ENCODE results near the gene ALG2. TPM values are rescaled to one million over a fixed set of nuclear protein-coding genes. Genes with fewer than 3 reads are reported as not detected.

ALG2 gene
- total RNA-seq, 1 donor, result 51.8 TPM

DNA sequence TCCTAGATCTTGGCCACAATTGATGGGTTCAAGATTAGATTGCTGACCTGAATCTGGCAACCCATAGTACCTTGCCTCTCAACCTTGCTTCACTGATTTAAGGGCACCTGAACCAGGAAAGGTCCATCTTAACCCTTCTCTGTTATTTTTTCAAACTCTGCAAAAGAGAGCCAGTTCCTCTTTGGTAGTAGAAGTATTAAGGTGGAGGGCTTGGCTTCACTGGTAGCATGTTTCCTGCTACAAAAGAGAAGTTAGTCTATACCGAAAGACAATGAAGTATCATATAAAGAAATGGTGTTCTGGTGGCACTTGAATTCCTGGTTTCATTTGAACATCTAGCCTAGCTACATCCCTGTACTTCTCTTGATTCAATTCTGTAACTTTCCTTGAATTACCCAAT is 8.5 kb downstream of the ALG2 start:
- Histone ChIP-seq H3K27ac (ENCODE audit: low read depth, low read length) (no peak overlapping the region), H4K20me1 (ENCODE audit: insufficient read depth, low read length) (peaks cover 21% of the 10 kb centered on the region), H3K36me3 (ENCODE audit: insufficient read depth, low read length) (peaks cover 14% of the 10 kb centered on the region), H3K79me2 (ENCODE audit: insufficient read depth, low read length) (peaks cover 26% of the 10 kb centered on the region), H3K4me3 (ENCODE audit: insufficient read depth, low read length) (no peak overlapping the region), H2AFZ (ENCODE audit: low read length) (no peak overlapping the region), H3K4me2 (ENCODE audit: insufficient read depth, low read length) (no peak overlapping the region), H3K27me3 (ENCODE audit: insufficient read depth, low read length) (no peaks in the 10 kb centered on the region), H3K9me3 (ENCODE audit: low read depth, low read length) (peaks cover 2% of the 10 kb centered on the region), H3K4me1 (ENCODE audit: insufficient read depth, low read length) (no peaks in the 10 kb centered on the region)
- DNase-seq (ENCODE audit: insufficient read length, low spot score, missing footprints), result no peak
- TF ChIP-seq, protein P1, sequence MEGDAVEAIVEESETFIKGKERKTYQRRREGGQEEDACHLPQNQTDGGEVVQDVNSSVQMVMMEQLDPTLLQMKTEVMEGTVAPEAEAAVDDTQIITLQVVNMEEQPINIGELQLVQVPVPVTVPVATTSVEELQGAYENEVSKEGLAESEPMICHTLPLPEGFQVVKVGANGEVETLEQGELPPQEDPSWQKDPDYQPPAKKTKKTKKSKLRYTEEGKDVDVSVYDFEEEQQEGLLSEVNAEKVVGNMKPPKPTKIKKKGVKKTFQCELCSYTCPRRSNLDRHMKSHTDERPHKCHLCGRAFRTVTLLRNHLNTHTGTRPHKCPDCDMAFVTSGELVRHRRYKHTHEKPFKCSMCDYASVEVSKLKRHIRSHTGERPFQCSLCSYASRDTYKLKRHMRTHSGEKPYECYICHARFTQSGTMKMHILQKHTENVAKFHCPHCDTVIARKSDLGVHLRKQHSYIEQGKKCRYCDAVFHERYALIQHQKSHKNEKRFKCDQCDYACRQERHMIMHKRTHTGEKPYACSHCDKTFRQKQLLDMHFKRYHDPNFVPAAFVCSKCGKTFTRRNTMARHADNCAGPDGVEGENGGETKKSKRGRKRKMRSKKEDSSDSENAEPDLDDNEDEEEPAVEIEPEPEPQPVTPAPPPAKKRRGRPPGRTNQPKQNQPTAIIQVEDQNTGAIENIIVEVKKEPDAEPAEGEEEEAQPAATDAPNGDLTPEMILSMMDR (IDR thresholded peaks at IDR 0.05; ENCODE audit: extremely low read depth, low read depth, low read length), result no peak

DNA sequence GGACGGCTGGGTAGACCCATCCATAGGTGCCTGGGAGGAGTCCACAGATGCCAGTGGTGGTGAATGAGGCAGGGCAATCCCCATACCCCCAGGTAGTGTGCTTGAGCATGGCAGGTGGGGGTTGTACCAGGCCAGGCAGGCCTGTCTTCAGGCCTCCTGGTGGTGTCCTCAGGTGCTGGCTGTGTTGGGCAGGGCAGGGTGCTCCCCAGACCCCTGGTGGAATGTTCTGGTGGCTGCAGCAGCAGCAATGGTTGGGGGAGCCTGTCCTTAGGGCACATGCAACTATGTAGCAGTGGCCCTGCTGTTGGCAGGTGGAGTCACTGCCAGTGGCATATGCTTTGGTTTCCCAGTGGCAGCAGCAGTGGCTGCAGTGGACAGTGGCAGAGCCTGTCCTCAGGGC is 10.0 kb downstream of the ALG2 start:
- Histone ChIP-seq H3K27me3 (ENCODE audit: insufficient read depth, low read length) (no peaks in the 10 kb centered on the region), H2AFZ (ENCODE audit: low read length) (no peak overlapping the region), H3K9me3 (ENCODE audit: low read depth, low read length) (peaks cover 2% of the 10 kb centered on the region), H3K79me2 (ENCODE audit: insufficient read depth, low read length) (peaks cover 11% of the 10 kb centered on the region), H3K36me3 (ENCODE audit: insufficient read depth, low read length) (peaks cover 6% of the 10 kb centered on the region), H3K4me3 (ENCODE audit: insufficient read depth, low read length) (no peak overlapping the region), H4K20me1 (ENCODE audit: insufficient read depth, low read length) (peaks cover 11% of the 10 kb centered on the region), H3K4me2 (ENCODE audit: insufficient read depth, low read length) (no peak overlapping the region), H3K27ac (ENCODE audit: low read depth, low read length) (no peak overlapping the region), H3K4me1 (ENCODE audit: insufficient read depth, low read length) (no peaks in the 10 kb centered on the region)
- no peak for DNase-seq (ENCODE audit: insufficient read length, low spot score, missing footprints)
- TF ChIP-seq, protein P1 (IDR thresholded peaks at IDR 0.05; ENCODE audit: extremely low read depth, low read depth, low read length), result no peak

DNA sequence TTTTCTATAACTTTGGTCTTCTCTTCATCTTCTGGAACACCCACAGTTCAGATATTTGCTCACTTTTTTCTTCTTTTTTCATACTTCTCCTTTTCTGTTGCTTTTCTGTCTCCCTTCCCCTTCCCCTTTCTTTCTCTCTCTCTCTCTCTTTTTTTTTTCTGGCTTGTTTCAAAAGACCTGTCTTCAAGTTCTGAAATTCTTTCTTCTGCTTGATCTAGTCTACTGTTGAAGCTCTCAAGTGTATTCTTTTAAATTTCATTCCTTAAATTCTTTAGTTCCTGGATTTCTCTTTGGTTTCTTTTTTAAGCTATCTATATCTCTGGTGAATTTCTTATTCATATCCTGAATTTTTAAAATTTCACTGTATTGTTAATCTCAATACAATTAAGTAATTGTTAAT is 11.2 kb downstream of the ALG2 start:
- H4K20me1 ChIP-seq (ENCODE audit: insufficient read depth, low read length), result peaks cover 5% of the 10 kb centered on the region
- H3K4me1 ChIP-seq (ENCODE audit: insufficient read depth, low read length), result no peaks in the 10 kb centered on the region
- no peak for DNase-seq (ENCODE audit: insufficient read length, low spot score, missing footprints)
- H2AFZ ChIP-seq (ENCODE audit: low read length), result no peak overlapping the region
- H3K4me2 ChIP-seq (ENCODE audit: insufficient read depth, low read length), result no peak overlapping the region
- peaks cover 2% of the 10 kb centered on the region for H3K79me2 ChIP-seq (ENCODE audit: insufficient read depth, low read length)
- H3K9me3 ChIP-seq (ENCODE audit: low read depth, low read length), result peaks cover 2% of the 10 kb centered on the region
- H3K27me3 ChIP-seq (ENCODE audit: insufficient read depth, low read length), result no peaks in the 10 kb centered on the region
- peaks cover 6% of the 10 kb centered on the region for H3K36me3 ChIP-seq (ENCODE audit: insufficient read depth, low read length)
- TF ChIP-seq, protein P1 (IDR thresholded peaks at IDR 0.05; ENCODE audit: extremely low read depth, low read depth, low read length), result no peak
- H3K27ac ChIP-seq (ENCODE audit: low read depth, low read length), result no peak overlapping the region
- H3K4me3 ChIP-seq (ENCODE audit: insufficient read depth, low read length), result no peak overlapping the region

DNA sequence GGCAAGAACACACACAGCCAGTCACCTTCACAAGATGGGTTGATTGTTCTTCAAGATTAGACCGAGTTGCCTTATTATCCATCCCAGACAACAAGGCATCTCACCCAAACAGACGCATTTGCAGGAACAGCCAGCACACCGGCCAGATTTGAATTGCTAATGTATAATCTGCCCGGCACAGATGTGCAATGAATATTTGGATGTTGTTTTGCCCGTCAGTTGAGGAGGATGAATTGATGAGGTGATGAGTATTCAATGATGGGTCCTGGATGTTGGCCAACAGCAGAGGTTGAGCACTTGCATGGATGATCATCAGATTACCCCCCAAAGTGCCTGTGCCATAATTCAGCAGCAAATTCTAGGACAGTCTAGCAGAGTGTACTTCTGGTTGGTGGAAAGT is 20.1 kb downstream of the ALG2 start:
- H4K20me1 ChIP-seq (ENCODE audit: insufficient read depth, low read length), result no peaks in the 10 kb centered on the region
- TF ChIP-seq, protein P1 (IDR thresholded peaks at IDR 0.05; ENCODE audit: extremely low read depth, low read depth, low read length), result no peak
- no peak overlapping the region for H3K27ac ChIP-seq (ENCODE audit: low read depth, low read length)
- no peaks in the 10 kb centered on the region for H3K36me3 ChIP-seq (ENCODE audit: insufficient read depth, low read length)
- no peak for DNase-seq (ENCODE audit: insufficient read length, low spot score, missing footprints)
- H3K27me3 ChIP-seq (ENCODE audit: insufficient read depth, low read length), result peaks cover 8% of the 10 kb centered on the region
- H3K79me2 ChIP-seq (ENCODE audit: insufficient read depth, low read length), result no peaks in the 10 kb centered on the region
- H3K4me3 ChIP-seq (ENCODE audit: insufficient read depth, low read length), result no peak overlapping the region
- no peak overlapping the region for H2AFZ ChIP-seq (ENCODE audit: low read length)
- H3K4me2 ChIP-seq (ENCODE audit: insufficient read depth, low read length), result no peak overlapping the region
- no peaks in the 10 kb centered on the region for H3K9me3 ChIP-seq (ENCODE audit: low read depth, low read length)
- H3K4me1 ChIP-seq (ENCODE audit: insufficient read depth, low read length), result no peaks in the 10 kb centered on the region
